Keratinocyte (primary cell): ENCODE data around the gene LPCAT4. TPM values are rescaled to one million over a fixed set of nuclear protein-coding genes. Genes with fewer than 3 reads are reported as not detected.
A peak's percentile ranks its signal among the peaks of the same experiment; 100 is the strongest.

ENCODE experiments used
- DNase-seq: peaks from one replicate; pipeline ENCODE4 v3.0.0-alpha.2; 2011; ENCODE audit warnings: low read depth, missing footprints, low spot score
- FAIRE-seq: peaks from 2 replicates; lab custom pipeline; 2011; peaks lifted over from hg19 to GRCh38; lab: Jason Lieb, UNC
- H2AFZ ChIP-seq: 2 replicates; pipeline ENCODE4 v1.6.0; 2012; ENCODE audit warnings: low read length, control low read depth, inconsistent platforms; ENCODE audit not compliant: control insufficient read depth
- H3K27ac ChIP-seq: 2 replicates; pipeline ENCODE4 v1.5.1; 2011; ENCODE audit warnings: low read length; ENCODE audit not compliant: control insufficient read depth, insufficient read depth
- H3K27me3 ChIP-seq: 3 replicates; pipeline ENCODE4 v1.6.0; 2011; ENCODE audit warnings: low read length; ENCODE audit not compliant: control insufficient read depth, insufficient read depth; ENCODE audit errors: extremely low read depth
- H3K36me3 ChIP-seq, 2 experiments: 2 replicates in 1 of 2; 3 replicates in 1 of 2; pipeline ENCODE4 v1.5.1; 2011; ENCODE audit warnings: low read length in 2 of 2, mild to moderate bottlenecking in 1 of 2; ENCODE audit not compliant: control insufficient read depth in 2 of 2, insufficient read depth in 2 of 2; ENCODE audit errors: extremely low read depth in 1 of 2
- H3K4me1 ChIP-seq: 3 replicates; pipeline ENCODE4 v1.5.1; 2011; ENCODE audit warnings: low read length; ENCODE audit not compliant: control insufficient read depth, insufficient read depth; ENCODE audit errors: extremely low read depth
- H3K4me2 ChIP-seq: 3 replicates; pipeline ENCODE4 v1.6.0; 2011; ENCODE audit warnings: low read depth, low read length; ENCODE audit not compliant: control insufficient read depth, insufficient read depth; ENCODE audit errors: extremely low read depth
- H3K4me3 ChIP-seq, 3 experiments: fragments of 200-600 bp in 1 of 3; sonication (generic) in 1 of 3; 2 replicates in 2 of 3; 3 replicates in 1 of 3; pipeline ENCODE4 v1.5.1; 2011 to 2016; ENCODE audit warnings: low read length in 3 of 3, mild to moderate bottlenecking in 3 of 3, control low read depth in 2 of 3, inconsistent platforms in 1 of 3, low read depth in 1 of 3, mixed read lengths in 1 of 3, mixed run types in 1 of 3, moderate library complexity in 1 of 3; ENCODE audit not compliant: control insufficient read depth in 2 of 3, insufficient read depth in 2 of 3; ENCODE audit errors: extremely low read depth in 1 of 3
- H3K79me2 ChIP-seq: 2 replicates; pipeline ENCODE4 v1.6.0; 2012; ENCODE audit warnings: low read length; ENCODE audit not compliant: control insufficient read depth, insufficient read depth
- H3K9ac ChIP-seq: 3 replicates; pipeline ENCODE4 v1.6.0; 2011; ENCODE audit warnings: low read length; ENCODE audit not compliant: control insufficient read depth, insufficient read depth; ENCODE audit errors: extremely low read depth
- H3K9me1 ChIP-seq: 3 replicates; pipeline ENCODE4 v1.6.0; 2011; ENCODE audit warnings: low read length; ENCODE audit not compliant: control insufficient read depth, insufficient read depth; ENCODE audit errors: extremely low read depth
- H3K9me3 ChIP-seq: 2 replicates; pipeline ENCODE4 v1.5.1; 2012; ENCODE audit warnings: low read depth, low read length; ENCODE audit not compliant: control insufficient read depth
- H4K20me1 ChIP-seq: 3 replicates; pipeline ENCODE4 v1.6.0; 2011; ENCODE audit warnings: low read length; ENCODE audit not compliant: control insufficient read depth, insufficient read depth; ENCODE audit errors: extremely low read depth
- EZH2 ChIP-seq: IDR thresholded peaks from one replicate; pipeline ENCODE4 v1.6.1; 2012; ENCODE audit warnings: inconsistent platforms, mild to moderate bottlenecking, low read length, moderate library complexity
- dilution Hi-C: fragments of 300-500 bp; cut with MboI; formaldehyde crosslinking; loops from one replicate; pipeline ENCODE4 v1.7.0; 2020; ENCODE audit warnings: low sequenced_read_pairs; ENCODE audit not compliant: extremely low pct_ligation_motif_present
- polyA plus RNA-seq, 5 experiments: library from polyadenylated mRNA; depleted of rRNA in 3 of 5; stranded (reverse) in 3 of 5; stranded (forward) in 1 of 5; unstranded in 1 of 5; fragments of >200 nt; gene quantifications; 1 replicate in 1 of 5; 2 replicates in 3 of 5; 3 replicates in 1 of 5; pipeline versions ENCODE4 v1.2.1 to v1.2.3, GENCODE V29; 2011 to 2012; ENCODE audit warnings: missing spikeins in 2 of 5, low read depth in 1 of 5, low replicate concordance in 1 of 5
- TF ChIP-seq, protein P1 (sequence below), 3 experiments: IDR thresholded peaks in 1 of 3; conservative IDR thresholded peaks in 1 of 3; optimal IDR thresholded peaks in 1 of 3; 2 replicates in 2 of 3; 3 replicates in 1 of 3; pipeline versions ENCODE3 to v1.5.1; 2011; ENCODE audit warnings: low read length in 3 of 3, mild to moderate bottlenecking in 3 of 3, moderate library complexity in 2 of 3, control low read depth in 1 of 3, inconsistent platforms in 1 of 3; ENCODE audit not compliant: insufficient read depth in 2 of 3; ENCODE audit errors: extremely low read depth in 1 of 3

Gene LPCAT4
- polyA plus RNA-seq, 1 donor (not counting 4 experiments of a cell fraction or from before 2014, with no cell fraction given): 43.3 TPM

DNA sequence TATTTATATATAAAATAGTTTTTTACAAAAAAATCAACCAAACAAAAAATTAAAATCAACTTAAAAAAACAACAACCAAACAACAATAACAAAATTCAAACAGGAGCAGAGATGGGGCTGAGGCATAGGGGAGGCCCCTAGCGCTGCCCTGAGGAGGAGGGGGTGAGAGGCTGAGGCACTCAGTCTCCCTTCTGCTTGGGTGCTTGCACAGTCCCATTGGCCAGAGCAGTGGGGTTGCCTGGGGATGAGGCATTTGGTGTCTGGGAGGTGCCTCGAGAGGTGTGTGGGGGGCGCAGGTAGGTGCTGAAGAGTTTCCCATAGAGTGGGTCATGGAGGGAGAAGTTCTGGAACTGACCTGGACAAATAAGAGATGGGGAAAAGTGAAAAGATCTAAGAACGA is 8.0 kb downstream of the LPCAT4 start:
- Histone ChIP-seq H3K36me3 (peaks cover 34 to 35% of the 10 kb centered on the region in 2 experiments), H3K79me2 (peaks cover 2% of the 10 kb centered on the region), H3K9me3 (no peaks in the 10 kb centered on the region), H3K27me3 (no peaks in the 10 kb centered on the region), H3K9ac (no peak overlapping the region), H3K4me2 (no peak overlapping the region), H3K4me3 (no peak overlapping the region), H2AFZ (no peak overlapping the region), H4K20me1 (peaks cover 3% of the 10 kb centered on the region), H3K4me1 (peaks cover 11% of the 10 kb centered on the region), H3K9me1 (peaks cover 6% of the 10 kb centered on the region), H3K27ac (no peak overlapping the region)
- no peak for TF ChIP-seq EZH2
- TF ChIP-seq, protein P1, sequence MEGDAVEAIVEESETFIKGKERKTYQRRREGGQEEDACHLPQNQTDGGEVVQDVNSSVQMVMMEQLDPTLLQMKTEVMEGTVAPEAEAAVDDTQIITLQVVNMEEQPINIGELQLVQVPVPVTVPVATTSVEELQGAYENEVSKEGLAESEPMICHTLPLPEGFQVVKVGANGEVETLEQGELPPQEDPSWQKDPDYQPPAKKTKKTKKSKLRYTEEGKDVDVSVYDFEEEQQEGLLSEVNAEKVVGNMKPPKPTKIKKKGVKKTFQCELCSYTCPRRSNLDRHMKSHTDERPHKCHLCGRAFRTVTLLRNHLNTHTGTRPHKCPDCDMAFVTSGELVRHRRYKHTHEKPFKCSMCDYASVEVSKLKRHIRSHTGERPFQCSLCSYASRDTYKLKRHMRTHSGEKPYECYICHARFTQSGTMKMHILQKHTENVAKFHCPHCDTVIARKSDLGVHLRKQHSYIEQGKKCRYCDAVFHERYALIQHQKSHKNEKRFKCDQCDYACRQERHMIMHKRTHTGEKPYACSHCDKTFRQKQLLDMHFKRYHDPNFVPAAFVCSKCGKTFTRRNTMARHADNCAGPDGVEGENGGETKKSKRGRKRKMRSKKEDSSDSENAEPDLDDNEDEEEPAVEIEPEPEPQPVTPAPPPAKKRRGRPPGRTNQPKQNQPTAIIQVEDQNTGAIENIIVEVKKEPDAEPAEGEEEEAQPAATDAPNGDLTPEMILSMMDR (optimal IDR thresholded peaks at IDR 0.05 in 1 of 3, IDR thresholded peaks at IDR 0.05 in 1 of 3, conservative IDR thresholded peaks at IDR 0.05 in 1 of 3; ENCODE audit: extremely low read depth in 1 of 3, insufficient read depth in 2 of 3, low read length in 3 of 3): no peak
- DNase-seq (no peak), FAIRE-seq (no peak)
- dilution Hi-C loops: no loop called here

DNA sequence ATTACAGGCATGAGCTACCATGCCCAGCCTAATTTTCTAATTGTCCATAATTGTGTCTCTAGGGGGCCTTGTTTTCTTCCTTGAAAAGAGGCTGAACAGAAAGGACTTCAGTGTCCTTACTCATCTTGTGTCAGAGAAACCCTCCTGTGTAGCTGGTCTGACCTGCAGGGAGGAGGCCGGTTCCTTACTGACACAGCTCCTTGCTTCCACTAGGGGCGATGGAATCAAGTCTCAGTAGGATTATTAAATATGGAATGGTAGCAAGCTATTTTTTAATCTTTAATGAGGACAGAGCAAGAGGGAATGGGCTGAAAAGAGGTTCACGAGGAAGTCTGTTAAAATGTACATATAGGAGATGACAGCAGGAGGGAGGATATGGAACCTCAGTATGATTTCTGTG is 8.6 kb downstream of the LPCAT4 start:
- Histone ChIP-seq H3K27me3 (no peaks in the 10 kb centered on the region), H3K4me1 (peaks cover 11% of the 10 kb centered on the region), H4K20me1 (peaks cover 3% of the 10 kb centered on the region), H3K27ac (no peak overlapping the region), H2AFZ (no peak overlapping the region), H3K9ac (no peak overlapping the region), H3K9me3 (no peaks in the 10 kb centered on the region), H3K79me2 (no peaks in the 10 kb centered on the region), H3K4me3 (no peak overlapping the region), H3K36me3 (peaks cover 30 to 32% of the 10 kb centered on the region in 2 experiments), H3K9me1 (peaks cover 6% of the 10 kb centered on the region), H3K4me2 (no peak overlapping the region)
- DNase-seq: no peak
- dilution Hi-C loops: no loop called here
- no peak for FAIRE-seq
- TF ChIP-seq, protein P1 (optimal IDR thresholded peaks at IDR 0.05 in 1 of 3, IDR thresholded peaks at IDR 0.05 in 1 of 3, conservative IDR thresholded peaks at IDR 0.05 in 1 of 3; ENCODE audit: extremely low read depth in 1 of 3, insufficient read depth in 2 of 3, low read length in 3 of 3): peak; percentile 17 to 24 (median 22)
- TF ChIP-seq EZH2: no peak
